GM21515 (cell line): ENCODE results near the gene WSCD1.

Experiments
- ATAC-seq: cut with Tn5 transposase; IDR thresholded peaks from one replicate; pipeline ENCODE4 v1.9.1; 2021; ENCODE audit not compliant: unreplicated experiment

The WSCD1 gene

GRCh38 chr17:6084311-6085161 is 14.4 kb downstream of the WSCD1 start:
- no peak for ATAC-seq

- no peak for ATAC-seq
Observed at GRCh38 chr17:6085812-6086211, 15.6 kb downstream of the WSCD1 start.

DNA sequence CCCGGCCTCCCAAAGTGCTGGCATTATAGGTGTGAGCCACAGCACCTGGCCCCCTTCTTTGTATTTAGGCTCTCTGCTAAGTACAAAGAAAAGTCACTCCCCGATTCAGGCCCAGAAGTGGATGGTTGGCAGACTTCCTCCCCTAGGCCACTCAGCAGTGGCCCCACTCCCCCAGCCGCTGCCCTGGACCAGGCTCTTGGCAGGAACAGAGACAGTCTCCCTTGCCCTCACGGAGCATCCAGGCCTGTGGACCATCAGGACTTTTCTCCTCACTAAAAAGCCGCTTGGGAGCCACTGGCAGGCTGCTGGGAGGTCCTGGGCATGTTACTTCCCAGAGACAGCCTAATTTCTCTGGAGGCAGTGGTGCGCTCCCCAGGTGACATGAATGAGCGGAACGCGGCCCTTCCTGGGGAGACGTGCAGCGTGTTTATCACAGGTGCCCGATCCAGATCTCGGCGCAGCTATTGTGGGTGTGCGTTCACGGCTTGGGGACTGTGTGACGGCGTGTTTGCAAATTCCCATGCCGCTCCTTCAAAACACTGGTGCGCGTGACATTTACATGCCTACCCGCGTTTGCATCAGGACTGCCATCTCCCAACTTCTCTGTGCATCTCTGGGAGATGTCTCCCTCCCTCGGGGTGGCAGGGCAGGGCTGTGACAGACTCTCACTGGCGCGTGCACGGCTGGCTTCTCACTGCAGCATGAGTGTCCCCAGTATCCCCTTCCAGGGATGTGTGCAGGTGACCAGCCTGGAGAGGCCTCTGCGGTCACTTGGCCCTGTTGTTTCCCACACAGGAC is 16.6 kb downstream of the WSCD1 start:
- ATAC-seq, result no peak

DNA sequence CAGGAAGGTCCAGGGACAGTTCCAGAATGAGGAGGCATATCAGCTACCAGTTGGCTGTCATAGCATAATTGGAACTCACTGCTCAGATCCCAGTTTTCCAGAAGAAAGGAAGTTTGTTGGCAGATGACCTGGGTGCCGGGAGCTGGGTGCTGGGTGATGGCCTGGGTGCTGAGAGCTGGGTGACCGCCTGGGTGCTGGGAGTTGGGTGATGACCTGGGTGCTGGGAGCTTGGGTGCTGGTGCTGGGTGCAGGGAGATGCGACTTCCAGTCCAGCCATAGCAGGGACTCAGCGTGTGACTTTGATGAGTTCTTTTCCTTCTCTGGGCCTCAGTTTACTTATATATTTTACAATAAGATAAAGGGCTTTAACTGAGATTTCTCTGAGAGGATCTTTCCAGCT is 18.0 kb downstream of the WSCD1 start:
- no peak for ATAC-seq

- ATAC-seq, result no peak
Observed at GRCh38 chr17:6090253-6090652, 20.1 kb downstream of the WSCD1 start.

DNA sequence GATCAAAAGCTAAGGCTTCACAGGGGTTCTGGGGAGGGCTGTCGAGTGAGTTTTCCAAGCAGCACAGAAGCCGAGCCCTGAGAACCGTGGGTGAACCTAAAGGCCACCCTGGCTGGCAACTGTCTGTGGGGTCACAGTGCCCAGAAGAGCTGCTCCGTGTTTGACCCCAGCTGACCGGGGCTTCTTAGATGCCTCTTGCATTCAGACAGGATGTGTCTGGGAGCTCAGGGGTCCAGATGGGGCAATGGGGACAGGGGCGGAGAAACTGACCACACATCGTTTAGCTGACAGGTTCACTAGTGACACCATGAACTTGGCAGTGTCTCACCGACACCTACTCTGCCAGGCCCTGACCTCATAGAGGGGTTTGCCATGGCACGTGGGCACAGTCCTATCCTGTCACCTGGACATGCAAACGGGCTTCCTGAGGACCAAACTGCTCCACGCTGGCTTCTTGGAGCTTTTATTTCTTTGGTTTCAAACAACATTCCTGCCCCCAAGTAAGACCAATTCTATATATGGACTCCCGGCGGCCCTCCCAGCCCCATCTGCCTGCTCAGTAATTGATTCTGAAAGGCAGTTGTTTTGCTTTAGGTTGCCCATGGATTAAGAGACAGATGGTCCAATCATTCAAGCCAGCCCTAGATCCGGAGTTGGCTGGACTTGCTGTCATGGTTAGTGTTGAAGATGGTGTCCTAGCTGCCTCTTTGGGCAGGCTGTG is 22.2 kb downstream of the WSCD1 start:
- no peak for ATAC-seq

DNA sequence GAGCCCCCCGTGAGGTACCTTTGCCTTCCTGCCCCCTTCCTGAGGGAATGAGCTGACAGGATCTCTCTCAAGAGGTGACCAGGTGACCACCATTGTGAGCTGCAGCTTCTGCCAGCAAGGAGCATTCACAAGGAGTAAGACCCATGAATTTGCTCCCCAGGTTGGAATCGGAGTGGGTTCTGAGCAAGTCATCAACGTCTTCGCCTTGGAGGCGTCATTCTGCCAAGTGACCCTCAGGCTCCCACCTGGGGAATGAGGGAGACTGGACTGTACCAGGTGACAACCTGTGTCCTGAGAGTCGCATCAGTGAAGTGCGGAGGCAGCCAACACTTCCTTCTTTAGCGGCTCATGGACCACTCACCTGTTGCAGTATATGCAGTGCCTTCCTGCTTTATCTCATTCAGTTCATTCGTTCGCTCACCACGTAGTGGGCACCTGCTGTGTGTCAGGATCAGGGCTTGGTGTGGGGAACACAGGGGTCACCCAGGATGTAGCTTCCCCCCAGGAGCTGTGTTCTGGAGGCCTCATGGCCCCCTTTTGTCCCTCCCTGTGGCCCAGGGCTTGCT is 22.8 kb downstream of the WSCD1 start:
- ATAC-seq, result no peak

DNA sequence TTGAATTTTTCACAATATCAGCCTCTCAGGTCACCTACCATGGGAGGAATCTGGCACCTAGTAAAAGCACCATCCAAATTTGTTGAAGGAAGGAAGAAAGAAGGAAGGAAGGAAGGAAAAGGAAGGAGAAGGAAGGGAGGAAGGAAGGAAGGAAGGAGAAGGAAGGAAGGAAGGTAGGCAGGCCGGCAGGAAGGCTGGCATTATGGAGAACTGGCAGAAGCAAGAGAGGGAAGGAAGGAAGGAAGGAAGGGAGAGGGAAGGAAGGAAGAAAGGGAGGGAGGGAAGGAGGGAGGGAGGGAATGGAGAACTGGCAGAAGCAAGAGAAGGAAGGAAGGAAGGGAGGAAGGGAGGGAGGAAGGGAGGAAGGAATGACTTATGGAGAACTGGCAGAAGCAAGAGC is 24.3 kb downstream of the WSCD1 start:
- no peak for ATAC-seq

GRCh38 chr17:6094926-6095325 is 24.7 kb downstream of the WSCD1 start:
- ATAC-seq, result no peak

GRCh38 chr17:6095501-6095900 is 25.3 kb downstream of the WSCD1 start:
- no peak for ATAC-seq

- ATAC-seq, result no peak
Observed at GRCh38 chr17:6096201-6097004, 26.2 kb downstream of the WSCD1 start.

- ATAC-seq, result no peak
Observed at GRCh38 chr17:6097005-6097279, 26.8 kb downstream of the WSCD1 start.

DNA sequence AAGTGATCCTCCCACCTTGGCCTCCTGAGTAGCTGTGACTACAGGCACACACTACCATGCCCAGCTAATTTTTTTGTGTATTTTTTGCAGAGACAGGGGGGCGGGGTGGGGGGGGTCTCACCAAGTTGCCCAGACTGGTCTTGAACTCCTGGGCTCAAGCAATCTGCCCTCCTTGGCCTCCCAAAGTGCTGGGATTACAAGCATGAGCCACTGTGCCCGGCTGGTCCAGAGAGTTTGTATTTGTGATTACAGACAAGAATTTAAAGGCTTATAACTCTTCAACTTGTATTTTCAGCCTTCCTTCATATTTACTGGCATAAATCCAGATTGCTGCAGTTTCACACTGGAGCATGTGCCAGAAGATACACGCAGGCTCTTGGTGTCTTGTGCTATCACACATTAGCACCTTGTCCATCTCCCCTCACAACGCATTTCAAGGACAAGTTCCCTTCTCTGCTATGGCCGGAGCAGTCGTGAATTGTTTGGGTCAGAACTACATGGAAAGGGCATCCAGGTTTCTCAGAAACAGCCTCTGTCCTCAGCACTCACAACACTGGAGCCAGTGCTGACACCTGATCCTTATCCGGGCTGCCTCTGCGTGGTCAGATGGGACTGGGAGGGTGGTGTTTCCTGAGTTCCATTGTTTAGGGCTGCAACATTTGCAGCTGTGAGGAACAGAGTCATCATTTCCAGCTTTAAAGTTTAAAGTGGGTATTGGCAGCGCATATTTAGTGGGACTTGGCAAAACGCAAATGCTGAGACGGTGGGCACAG is 28.1 kb downstream of the WSCD1 start:
- no peak for ATAC-seq

DNA sequence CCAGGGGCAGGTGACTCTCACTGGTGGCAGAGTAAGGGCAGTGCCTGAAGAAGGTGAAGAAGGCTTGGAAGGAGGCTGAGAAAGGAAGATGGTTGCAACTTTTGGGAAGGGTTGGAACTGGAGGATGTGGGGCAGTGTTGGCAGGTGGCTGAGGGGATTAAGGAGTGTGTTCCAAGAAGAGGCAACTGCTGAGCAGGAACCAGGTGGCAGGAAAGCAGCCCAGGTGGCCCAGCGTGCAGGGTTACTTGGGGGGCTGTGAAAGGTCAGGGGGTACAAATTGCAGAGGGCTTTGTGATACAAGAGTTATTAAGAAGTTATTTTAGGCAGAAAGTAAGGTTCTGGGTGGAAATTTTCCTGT is 28.6 kb downstream of the WSCD1 start:
- no peak for ATAC-seq

GRCh38 chr17:6099492-6099891 is 29.3 kb downstream of the WSCD1 start:
- no peak for ATAC-seq

GRCh38 chr17:6100146-6100545 is 30.0 kb downstream of the WSCD1 start:
- ATAC-seq, result no peak

- no peak for ATAC-seq
Observed at GRCh38 chr17:6100891-6101500, 30.8 kb downstream of the WSCD1 start.

GRCh38 chr17:6101706-6102105 is 31.5 kb downstream of the WSCD1 start:
- no peak for ATAC-seq

GRCh38 chr17:6102615-6103014 is 32.4 kb downstream of the WSCD1 start:
- no peak for ATAC-seq
